ENCODE results near the gene IQCN.

The IQCN gene

DNA sequence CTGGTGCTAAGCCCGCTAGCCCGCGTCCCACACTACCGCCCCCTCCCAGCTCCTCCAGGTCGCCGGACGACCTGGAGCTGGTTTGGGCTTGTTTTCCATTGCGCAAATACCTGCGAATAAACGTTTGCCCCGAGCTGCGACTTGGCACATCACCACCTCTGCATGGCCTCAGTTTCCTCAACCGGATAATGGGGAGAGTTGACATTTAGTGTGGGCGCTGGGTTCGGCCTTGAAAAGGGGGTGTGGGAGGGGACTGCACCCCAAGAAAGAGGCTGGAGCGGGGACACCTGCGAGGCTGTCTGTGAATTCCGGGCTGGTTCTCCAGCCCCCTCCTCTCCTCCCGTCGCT lies 18.2 kb upstream of the IQCN start:
- TF ChIP-seq, protein P1, sequence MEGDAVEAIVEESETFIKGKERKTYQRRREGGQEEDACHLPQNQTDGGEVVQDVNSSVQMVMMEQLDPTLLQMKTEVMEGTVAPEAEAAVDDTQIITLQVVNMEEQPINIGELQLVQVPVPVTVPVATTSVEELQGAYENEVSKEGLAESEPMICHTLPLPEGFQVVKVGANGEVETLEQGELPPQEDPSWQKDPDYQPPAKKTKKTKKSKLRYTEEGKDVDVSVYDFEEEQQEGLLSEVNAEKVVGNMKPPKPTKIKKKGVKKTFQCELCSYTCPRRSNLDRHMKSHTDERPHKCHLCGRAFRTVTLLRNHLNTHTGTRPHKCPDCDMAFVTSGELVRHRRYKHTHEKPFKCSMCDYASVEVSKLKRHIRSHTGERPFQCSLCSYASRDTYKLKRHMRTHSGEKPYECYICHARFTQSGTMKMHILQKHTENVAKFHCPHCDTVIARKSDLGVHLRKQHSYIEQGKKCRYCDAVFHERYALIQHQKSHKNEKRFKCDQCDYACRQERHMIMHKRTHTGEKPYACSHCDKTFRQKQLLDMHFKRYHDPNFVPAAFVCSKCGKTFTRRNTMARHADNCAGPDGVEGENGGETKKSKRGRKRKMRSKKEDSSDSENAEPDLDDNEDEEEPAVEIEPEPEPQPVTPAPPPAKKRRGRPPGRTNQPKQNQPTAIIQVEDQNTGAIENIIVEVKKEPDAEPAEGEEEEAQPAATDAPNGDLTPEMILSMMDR (conservative IDR thresholded peaks at IDR 0.05; ENCODE audit: control insufficient read depth, insufficient read depth, low read depth, low read length): no peak
- no peak for DNase-seq (ENCODE audit: low read depth)
- H3K4me3 ChIP-seq (ENCODE audit: control insufficient read depth, low read depth, low read length): peak overlapping the region; percentile 64

DNA sequence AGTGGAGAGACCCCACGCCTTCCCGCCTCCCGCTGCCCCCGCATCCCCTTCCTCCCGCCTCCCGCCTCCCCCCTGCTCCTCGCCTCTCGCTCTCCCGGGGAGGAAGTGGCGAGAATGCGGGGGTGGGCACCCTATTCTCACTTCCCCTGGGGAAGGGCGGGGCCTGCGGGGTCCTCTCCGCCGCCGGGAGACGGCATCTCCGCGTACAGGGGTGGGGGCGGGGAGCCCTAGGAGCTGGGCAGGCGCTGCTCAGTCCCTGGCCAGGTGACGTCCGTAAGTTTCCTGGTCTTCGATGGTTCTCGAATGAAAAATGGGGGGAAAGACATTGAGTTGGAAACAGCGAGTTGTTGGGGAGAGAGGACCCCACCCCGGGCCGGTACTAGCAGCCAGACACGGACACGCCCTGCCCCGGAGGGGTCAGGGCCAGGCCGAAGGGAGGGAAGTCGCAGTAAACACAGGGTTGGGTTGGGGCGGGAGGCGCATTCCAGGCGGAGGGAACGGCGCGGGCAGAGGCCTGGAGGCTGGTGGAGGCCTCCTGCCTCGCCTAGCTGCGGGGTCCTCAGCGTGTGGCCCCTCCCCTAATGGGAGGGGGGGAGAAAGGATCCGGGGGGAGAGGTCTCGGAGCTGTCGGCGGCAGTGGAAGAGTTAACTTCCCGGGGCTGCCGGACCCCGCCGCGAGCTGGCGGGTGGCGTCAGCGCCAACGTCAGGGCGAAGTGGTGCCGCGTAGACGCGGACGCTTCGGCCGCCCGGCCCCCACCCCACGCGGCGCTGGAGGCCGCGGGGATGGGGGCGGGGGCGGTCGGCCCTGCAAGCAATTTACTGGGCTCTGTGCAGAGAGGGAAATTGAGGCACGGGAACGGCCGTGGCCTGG lies 17.6 kb upstream of the IQCN start:
- peak; percentile 77 for DNase-seq (ENCODE audit: low read depth)
- TF ChIP-seq, protein P1 (conservative IDR thresholded peaks at IDR 0.05; ENCODE audit: control insufficient read depth, insufficient read depth, low read depth, low read length): no peak
- peak overlapping the region; percentile 64 for H3K4me3 ChIP-seq (ENCODE audit: control insufficient read depth, low read depth, low read length)

DNA sequence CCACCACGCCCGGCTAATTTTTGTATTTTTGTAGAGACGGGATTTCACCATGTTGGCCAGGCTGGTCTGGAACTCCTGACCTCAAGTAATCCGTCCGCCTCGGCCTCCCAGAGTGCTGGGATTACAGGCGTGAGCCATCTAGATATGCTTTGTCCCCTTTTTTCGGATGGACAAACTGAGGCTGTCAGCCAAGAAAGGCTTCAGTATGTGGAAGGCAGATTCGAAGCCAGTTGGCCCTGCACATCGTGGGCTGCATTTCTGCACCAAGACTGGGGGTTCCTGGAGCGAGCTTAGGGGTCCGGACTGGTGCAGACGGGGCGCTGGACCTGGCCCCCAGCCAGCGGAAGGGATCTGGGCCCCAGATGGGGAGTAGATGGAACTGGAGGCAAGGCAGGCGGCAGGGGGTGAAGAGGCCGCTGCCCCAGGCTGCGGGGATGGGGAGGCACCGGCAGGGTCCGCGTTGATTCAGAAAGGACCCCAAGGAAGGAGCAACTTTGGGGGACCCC lies 16.8 kb upstream of the IQCN start:
- peak overlapping the region; percentile 64 for H3K4me3 ChIP-seq (ENCODE audit: control insufficient read depth, low read depth, low read length)
- no peak for DNase-seq (ENCODE audit: low read depth)

DNA sequence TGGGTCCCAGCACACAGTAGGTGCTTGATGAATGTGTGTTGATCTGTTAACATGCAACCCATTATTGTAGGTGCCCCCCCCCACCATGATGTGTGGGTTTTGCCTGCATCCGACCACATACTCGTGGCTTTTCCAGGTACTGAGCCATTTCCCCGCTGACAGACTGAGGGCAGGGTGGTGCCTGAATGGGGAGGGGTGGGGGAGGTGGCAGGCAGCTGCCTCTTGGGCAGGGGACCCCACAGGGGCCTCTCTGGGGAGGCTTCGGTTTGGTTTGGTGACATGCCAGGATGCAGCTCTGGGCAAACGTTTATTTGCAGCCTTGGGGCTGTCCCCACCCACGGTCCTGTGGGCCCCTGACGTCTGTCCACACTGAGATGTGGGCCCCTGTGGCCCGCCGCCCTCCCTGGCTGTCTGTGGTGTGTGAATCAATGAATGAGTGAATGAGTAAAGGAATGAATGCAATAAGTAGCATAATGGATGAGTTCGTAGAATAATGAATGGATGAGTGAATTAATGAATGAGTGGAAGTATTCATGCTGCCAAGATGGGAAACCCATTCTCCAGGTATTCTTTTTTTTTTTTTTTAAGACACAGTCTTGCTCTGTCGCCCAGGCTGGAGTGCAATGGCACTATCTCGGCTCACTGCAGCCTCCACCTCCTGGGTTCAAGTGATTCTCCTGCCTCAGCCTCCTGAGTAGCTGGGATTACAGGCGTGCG lies 16.2 kb upstream of the IQCN start:
- TF ChIP-seq, protein P1 (conservative IDR thresholded peaks at IDR 0.05; ENCODE audit: control insufficient read depth, insufficient read depth, low read depth, low read length): no peak
- H3K4me3 ChIP-seq (ENCODE audit: control insufficient read depth, low read depth, low read length): no peak overlapping the region
- no peak for DNase-seq (ENCODE audit: low read depth)

More for the DNA sequence above, 16.8 kb upstream of the IQCN start:
- TF ChIP-seq, protein P1 (conservative IDR thresholded peaks at IDR 0.05; ENCODE audit: control insufficient read depth, insufficient read depth, low read depth, low read length): no peak

DNA sequence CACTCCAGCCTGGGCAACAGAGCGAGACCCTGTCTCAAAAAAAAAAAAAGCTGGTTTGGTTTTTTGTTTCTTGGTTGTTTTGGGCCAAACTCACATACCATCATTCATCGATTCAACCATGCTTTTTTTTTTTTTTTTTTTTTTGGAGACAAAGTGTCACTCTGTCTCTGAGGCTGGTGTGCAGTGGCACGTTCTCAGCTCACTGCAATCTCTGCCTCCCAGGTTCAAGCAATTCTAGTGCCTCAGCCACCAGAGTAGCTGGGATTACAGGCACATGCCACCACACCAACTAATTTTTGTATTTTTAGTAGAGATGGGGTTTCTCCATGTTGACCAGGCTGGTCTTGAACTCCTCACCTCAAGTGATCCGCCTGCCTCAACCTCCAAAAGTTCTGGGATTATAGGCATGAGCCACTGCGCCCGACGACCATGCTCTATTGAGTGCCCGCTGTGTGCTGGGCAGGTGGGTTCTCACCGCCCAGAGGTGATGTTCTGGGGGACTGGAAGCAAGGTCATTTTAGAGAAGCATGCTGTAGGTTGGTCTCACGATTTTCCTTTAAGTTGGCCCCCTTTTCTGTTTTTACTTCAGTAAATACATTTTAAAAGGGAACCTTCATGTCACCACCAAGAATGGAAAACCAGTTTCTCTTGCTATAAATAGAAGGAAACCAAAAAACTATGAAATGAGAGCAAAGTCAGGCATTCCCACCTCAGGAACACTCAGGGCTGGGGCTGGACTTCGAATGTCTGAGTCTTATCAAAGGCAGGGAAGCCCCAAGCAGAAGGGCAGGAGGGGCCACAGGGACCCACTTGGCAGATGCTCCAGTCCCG lies 15.4 kb upstream of the IQCN start:
- TF ChIP-seq, protein P1 (conservative IDR thresholded peaks at IDR 0.05; ENCODE audit: control insufficient read depth, insufficient read depth, low read depth, low read length): no peak
- no peak overlapping the region for H3K4me3 ChIP-seq (ENCODE audit: control insufficient read depth, low read depth, low read length)
- no peak for DNase-seq (ENCODE audit: low read depth)

Measured in fibroblast of mammary gland (primary cell).